ENCODE results near the gene AKAP14. TPM values are rescaled to one million over a fixed set of nuclear protein-coding genes. Genes with fewer than 3 reads are reported as not detected.
"Not testable (repeated sequence)": the region's sequence is repeated elsewhere in the genome, so short reads cannot be mapped to it uniquely, and the experiment has no call there.

AKAP14 gene
- total RNA-seq, 2 donors from 2014 or later: not detected

- no peaks in the 10 kb centered on the region for H3K36me3 ChIP-seq
- peak overlapping the region; percentile 85 to 86 for H3K27ac ChIP-seq
- DNase-seq (ENCODE audit: low spot score): no peak
- peaks cover 0 to 23% of the 10 kb centered on the region in 2 donors for H3K4me1 ChIP-seq
- H3K4me3 ChIP-seq: peak overlapping the region; percentile 64 to 68
- no peak for TF ChIP-seq CTCF (IDR thresholded peaks at IDR 0.05)
- no peaks in the 10 kb centered on the region for H3K27me3 ChIP-seq
- H3K9me3 ChIP-seq: no peaks in the 10 kb centered on the region
Measured at GRCh38 chrX:119942831-119943184, 47.1 kb downstream of the AKAP14 start.

- peaks cover 0 to 23% of the 10 kb centered on the region in 2 donors for H3K4me1 ChIP-seq
Measured at GRCh38 chrX:119943185-119943988, 47.7 kb downstream of the AKAP14 start, which contains the start of gene NKAP. Gene NKAP, minus strand, starts transcription at chrX:119943751. Its CDS starts 146 bp downstream, at chrX:119943605.

GRCh38 chrX:119945481-119945880, 49.8 kb downstream of the AKAP14 start:
- H3K9me3 ChIP-seq: no peaks in the 10 kb centered on the region
- no peak for TF ChIP-seq CTCF (IDR thresholded peaks at IDR 0.05)
- no peaks in the 10 kb centered on the region for H3K27me3 ChIP-seq
- no peak for DNase-seq (ENCODE audit: low spot score)
- no peak overlapping the region for H3K4me3 ChIP-seq
- H3K27ac ChIP-seq: no peak overlapping the region
- H3K36me3 ChIP-seq: no peaks in the 10 kb centered on the region
- peaks cover 0 to 23% of the 10 kb centered on the region in 2 donors for H3K4me1 ChIP-seq

More at GRCh38 chrX:119943185-119943988, 47.7 kb downstream of the AKAP14 start, which contains the start of gene NKAP:
- H3K27ac ChIP-seq: peak within 1 kb of the TSS; percentile 85 to 86
- no peaks in the 10 kb centered on the region for H3K9me3 ChIP-seq
- H3K36me3 ChIP-seq: no peaks in the 10 kb centered on the region
- H3K27me3 ChIP-seq: no peaks in the 10 kb centered on the region
- no peak for TF ChIP-seq CTCF (IDR thresholded peaks at IDR 0.05)
- DNase-seq (ENCODE audit: low spot score): peak; percentile 86
- peak within 1 kb of the TSS; percentile 64 to 68 for H3K4me3 ChIP-seq

GRCh38 chrX:119948381-119948780, 52.7 kb downstream of the AKAP14 start:
- Histone ChIP-seq H3K4me3 (no peak overlapping the region), H3K4me1 (peaks cover 0 to 6% of the 10 kb centered on the region in 2 donors), H3K27ac (no peak overlapping the region), H3K27me3 (no peaks in the 10 kb centered on the region), H3K36me3 (no peaks in the 10 kb centered on the region), H3K9me3 (no peaks in the 10 kb centered on the region)
- TF ChIP-seq CTCF (IDR thresholded peaks at IDR 0.05): no peak
- DNase-seq (ENCODE audit: low spot score): no peak

- TF ChIP-seq CTCF (IDR thresholded peaks at IDR 0.05): no peak
- no peaks in the 10 kb centered on the region for H3K4me1 ChIP-seq
- H3K4me3 ChIP-seq: no peak overlapping the region
- no peak for DNase-seq (ENCODE audit: low spot score)
- no peaks in the 10 kb centered on the region for H3K27me3 ChIP-seq
- H3K9me3 ChIP-seq: no peaks in the 10 kb centered on the region
- H3K27ac ChIP-seq: no peak overlapping the region
- no peaks in the 10 kb centered on the region for H3K36me3 ChIP-seq
Measured at GRCh38 chrX:119954374-119954773, 58.7 kb downstream of the AKAP14 start.

- not testable (repeated sequence) for H3K27me3 ChIP-seq; H3K4me3 ChIP-seq; H3K9me3 ChIP-seq; DNase-seq (ENCODE audit: low spot score); H3K27ac ChIP-seq; H3K4me1 ChIP-seq; H3K36me3 ChIP-seq
Measured at GRCh38 chrX:119955807-119956570, 60.3 kb downstream of the AKAP14 start.
